OCI-LY3 (cell line): ENCODE results near the gene ADD3.

ENCODE experiments used
- H2AFZ ChIP-seq: fragments of 200-600, 300-600 bp; shearing (Covaris generic); 2 replicates; pipeline ENCODE4 v1.6.0; 2014; ENCODE audit warnings: antibody characterized with exemption, low read depth, low read length
- H3K27ac ChIP-seq: fragments of 200-600, 300-600 bp; sonication (generic); 2 replicates; pipeline ENCODE4 v1.5.1; 2014; ENCODE audit warnings: mild to moderate bottlenecking, low read length, moderate library complexity, mixed read lengths
- H3K27me3 ChIP-seq: fragments of 200-600, 300-600 bp; sonication (generic); 2 replicates; pipeline ENCODE4 v1.6.1; 2014; ENCODE audit warnings: low read depth, low read length, mixed read lengths
- H3K36me3 ChIP-seq: fragments of 200-600, 300-600 bp; sonication (generic); replicated peaks from 2 replicates; pipeline ENCODE3; 2014; ENCODE audit warnings: low read depth, low read length, mixed read lengths
- H3K4me1 ChIP-seq: fragments of 300-600, 200-600 bp; sonication (generic); 2 replicates; pipeline ENCODE4 v1.6.1; 2014; ENCODE audit warnings: low read length, mixed read lengths
- H3K4me2 ChIP-seq: fragments of 200-600, 300-600 bp; sonication (generic); 2 replicates; pipeline ENCODE4 v1.6.1; 2014; ENCODE audit warnings: low read length, mixed read lengths
- H3K4me3 ChIP-seq: fragments of 300-600, 200-600 bp; sonication (generic); 2 replicates; pipeline ENCODE4 v1.5.1; 2014; ENCODE audit warnings: antibody characterized with exemption, mild to moderate bottlenecking, low read length, moderate library complexity
- H3K79me2 ChIP-seq: fragments of 300-600, 200-600 bp; shearing (Covaris generic); 2 replicates; pipeline ENCODE4 v1.6.1; 2014; ENCODE audit warnings: mild to moderate bottlenecking, low read length, mixed read lengths
- H3K9ac ChIP-seq: fragments of 300-600, 200-600 bp; shearing (Covaris generic); 2 replicates; pipeline ENCODE4 v1.6.0; 2014; ENCODE audit warnings: mild to moderate bottlenecking, low read length, moderate library complexity
- H3K9me3 ChIP-seq: fragments of 200-600, 300-600 bp; shearing (Covaris generic); 2 replicates; pipeline ENCODE4 v1.6.1; 2014; ENCODE audit warnings: low read length, mixed read lengths; ENCODE audit not compliant: insufficient read depth
- H4K20me1 ChIP-seq: fragments of 200-600, 300-600 bp; sonication (generic); 2 replicates; pipeline ENCODE4 v1.6.1; 2016; ENCODE audit warnings: low read length, mixed read lengths; ENCODE audit not compliant: insufficient read depth
- CTCF ChIP-seq: fragments of 200-600, 300-600 bp; sonication (generic); IDR thresholded peaks from 2 replicates; pipeline ENCODE4 v1.5.1; 2014; ENCODE audit warnings: antibody characterized with exemption, low read length, low read depth
- EZH2phosphoT487 ChIP-seq: fragments of 200-600 bp; shearing (Covaris generic); IDR thresholded peaks from 2 replicates; pipeline ENCODE4 v1.6.1; 2018; ENCODE audit warnings: antibody characterized with exemption, mixed run types, low read depth

The ADD3 gene

GRCh38 chr10:110156046-110156445 is 148.3 kb downstream of the ADD3 start:
- H3K27me3 ChIP-seq = peaks cover 30% of the 10 kb centered on the region
- no peaks in the 10 kb centered on the region for H3K9me3 ChIP-seq
- no peak overlapping the region for H2AFZ ChIP-seq
- no peaks in the 10 kb centered on the region for H3K4me1 ChIP-seq
- no peaks in the 10 kb centered on the region for H4K20me1 ChIP-seq
- no peak overlapping the region for H3K4me3 ChIP-seq
- H3K4me2 ChIP-seq = no peak overlapping the region
- H3K36me3 ChIP-seq = no peaks in the 10 kb centered on the region
- H3K27ac ChIP-seq = no peak overlapping the region
- H3K9ac ChIP-seq = no peak overlapping the region
- H3K79me2 ChIP-seq = no peaks in the 10 kb centered on the region
- TF ChIP-seq CTCF (no peak), EZH2phosphoT487 (no peak)

GRCh38 chr10:110158051-110159005 is 150.5 kb downstream of the ADD3 start:
- no peaks in the 10 kb centered on the region for H4K20me1 ChIP-seq
- no peak overlapping the region for H3K4me2 ChIP-seq
- H3K9me3 ChIP-seq = no peaks in the 10 kb centered on the region
- H3K9ac ChIP-seq = no peak overlapping the region
- H3K4me3 ChIP-seq = no peak overlapping the region
- H3K79me2 ChIP-seq = no peaks in the 10 kb centered on the region
- no peaks in the 10 kb centered on the region for H3K4me1 ChIP-seq
- no peak overlapping the region for H3K27ac ChIP-seq
- TF ChIP-seq EZH2phosphoT487 (no peak), CTCF (no peak)
- no peak overlapping the region for H2AFZ ChIP-seq
- H3K27me3 ChIP-seq = peaks cover 31% of the 10 kb centered on the region
- no peaks in the 10 kb centered on the region for H3K36me3 ChIP-seq

GRCh38 chr10:110160081-110160480 is 152.3 kb downstream of the ADD3 start:
- no peaks in the 10 kb centered on the region for H3K9me3 ChIP-seq
- no peak overlapping the region for H2AFZ ChIP-seq
- no peak overlapping the region for H3K4me3 ChIP-seq
- TF ChIP-seq CTCF = no peak
- TF ChIP-seq EZH2phosphoT487 = no peak
- no peaks in the 10 kb centered on the region for H4K20me1 ChIP-seq
- no peak overlapping the region for H3K9ac ChIP-seq
- no peaks in the 10 kb centered on the region for H3K4me1 ChIP-seq
- no peak overlapping the region for H3K27ac ChIP-seq
- no peaks in the 10 kb centered on the region for H3K79me2 ChIP-seq
- peaks cover 27% of the 10 kb centered on the region for H3K27me3 ChIP-seq
- H3K36me3 ChIP-seq = no peaks in the 10 kb centered on the region
- no peak overlapping the region for H3K4me2 ChIP-seq

- Histone ChIP-seq H3K79me2 (no peaks in the 10 kb centered on the region), H4K20me1 (no peaks in the 10 kb centered on the region), H3K36me3 (no peaks in the 10 kb centered on the region), H3K9ac (no peak overlapping the region), H3K4me1 (no peaks in the 10 kb centered on the region), H3K9me3 (no peaks in the 10 kb centered on the region), H3K4me2 (no peak overlapping the region), H3K27ac (no peak overlapping the region), H3K4me3 (no peak overlapping the region), H2AFZ (no peak overlapping the region), H3K27me3 (peaks cover 27% of the 10 kb centered on the region)
- TF ChIP-seq CTCF (no peak), EZH2phosphoT487 (no peak)
Measured at GRCh38 chr10:110160522-110160921, 152.7 kb downstream of the ADD3 start.
